Endothelial cell of umbilical vein (primary cell): ENCODE data around the gene GPR137B. TPM values are rescaled to one million over a fixed set of nuclear protein-coding genes. Genes with fewer than 3 reads are reported as not detected.

Experiments
- BruUV-seq: library from RNA; stranded (reverse); fragments of 400-500 nt; replicated peaks from 2 replicates; lab custom pipeline; 2021; lab: Mats Ljungman, UMichigan
- CTCF ChIA-PET: fragments of 300-600, 350-600 bp; sonication (Branson Sonifier 250); formaldehyde crosslinking; loops from one replicate; lab custom pipeline; 2021; ENCODE audit warnings: antibody characterized with exemption, inconsistent platforms; lab: Charles Lee
- POLR2A ChIA-PET: fragments of 300-600, 350-600 bp; sonication (Branson Sonifier 250); formaldehyde crosslinking; loops from one replicate; lab custom pipeline; 2021; ENCODE audit warnings: antibody characterized with exemption, inconsistent platforms; lab: Charles Lee
- DNase-seq: peaks from one replicate; pipeline ENCODE4 v3.0.0-alpha.2; 2011; ENCODE audit warnings: low read depth, low spot score
- FAIRE-seq: peaks from 2 replicates; lab custom pipeline; 2011; peaks lifted over from hg19 to GRCh38; lab: Jason Lieb, UNC
- H2AFZ ChIP-seq: 2 replicates; pipeline ENCODE4 v1.6.0; 2012; ENCODE audit warnings: low read depth, low read length, control low read depth, inconsistent platforms
- H3K27ac ChIP-seq: 2 replicates; pipeline ENCODE4 v1.5.1; 2011; ENCODE audit warnings: low read depth, mild to moderate bottlenecking, control low read depth, low read length, moderate library complexity; ENCODE audit not compliant: insufficient read depth
- H3K27me3 ChIP-seq, 2 experiments: 2 replicates each; pipeline versions ENCODE4 v1.6.0 to v1.6.1; 2011; ENCODE audit warnings: low read length in 2 of 2, mixed read lengths in 1 of 2; ENCODE audit not compliant: control insufficient read depth in 2 of 2, insufficient read depth in 2 of 2
- H3K36me3 ChIP-seq, 2 experiments: 2 replicates in 1 of 2; 3 replicates in 1 of 2; pipeline ENCODE4 v1.5.1; 2011; ENCODE audit warnings: low read length in 2 of 2, mild to moderate bottlenecking in 1 of 2, moderate library complexity in 1 of 2; ENCODE audit not compliant: control insufficient read depth in 2 of 2, insufficient read depth in 2 of 2; ENCODE audit errors: extremely low read depth in 1 of 2
- H3K4me1 ChIP-seq: 3 replicates; pipeline ENCODE4 v1.5.1; 2011; ENCODE audit warnings: mild to moderate bottlenecking, low read length; ENCODE audit not compliant: control insufficient read depth, insufficient read depth; ENCODE audit errors: extremely low read depth
- H3K4me2 ChIP-seq: 2 replicates; pipeline ENCODE4 v1.6.1; 2011; ENCODE audit warnings: low read length, control low read depth, mixed read lengths; ENCODE audit not compliant: insufficient read depth
- H3K4me3 ChIP-seq, 3 experiments: fragments of 200-600 bp in 1 of 3; sonication (generic), shearing (Covaris generic) in 1 of 3; replicated peaks in 1 of 3; 2 replicates each; pipeline ENCODE4 v1.5.1; 2011 to 2016; ENCODE audit warnings: control low read depth in 3 of 3, low read length in 3 of 3, mild to moderate bottlenecking in 2 of 3, inconsistent platforms in 1 of 3, low read depth in 1 of 3, moderate library complexity in 1 of 3; ENCODE audit not compliant: insufficient read depth in 1 of 3
- H3K79me2 ChIP-seq: 2 replicates; pipeline ENCODE4 v1.6.0; 2012; ENCODE audit warnings: low read length, inconsistent platforms; ENCODE audit not compliant: control insufficient read depth, insufficient read depth
- H3K9ac ChIP-seq: replicated peaks from 2 replicates; pipeline ENCODE3; 2011; ENCODE audit warnings: low read length, control low read depth; ENCODE audit not compliant: insufficient read depth; ENCODE audit errors: extremely low read depth
- H3K9me1 ChIP-seq: replicated peaks from 3 replicates; pipeline ENCODE4 v1.6.0; 2011; ENCODE audit warnings: mild to moderate bottlenecking, low read length; ENCODE audit not compliant: control insufficient read depth, insufficient read depth; ENCODE audit errors: extremely low read depth
- H3K9me3 ChIP-seq: replicated peaks from 2 replicates; pipeline ENCODE4 v1.5.1; 2012; ENCODE audit warnings: low read length, inconsistent platforms; ENCODE audit not compliant: control insufficient read depth, insufficient read depth
- H4K20me1 ChIP-seq: replicated peaks from 2 replicates; pipeline ENCODE3; 2011; ENCODE audit warnings: mild to moderate bottlenecking, low read length; ENCODE audit not compliant: control insufficient read depth, insufficient read depth; ENCODE audit errors: extremely low read depth
- CTCF ChIP-seq, 2 donors: IDR thresholded peaks; 1 replicate in 1 of 2; 2 replicates in 1 of 2; pipeline ENCODE4 v1.5.1; 2011; ENCODE audit warnings: low read length in 2 of 2, mild to moderate bottlenecking in 2 of 2, moderate library complexity in 2 of 2, control low read depth in 1 of 2, inconsistent platforms in 1 of 2, low read depth in 1 of 2; ENCODE audit not compliant: insufficient read depth in 1 of 2; ENCODE audit errors: extremely low read depth in 1 of 2
- EZH2 ChIP-seq: IDR thresholded peaks from 2 replicates; pipeline ENCODE4 v1.6.1; 2012; ENCODE audit warnings: borderline replicate concordance, low read depth, mild to moderate bottlenecking, moderate library complexity, low read length, inconsistent platforms; ENCODE audit not compliant: severe bottlenecking
- FOS ChIP-seq: IDR thresholded peaks from 2 replicates; pipeline ENCODE4 v1.6.1; 2011; ENCODE audit warnings: mild to moderate bottlenecking, low read length, moderate library complexity, borderline replicate concordance; ENCODE audit not compliant: insufficient read depth
- GATA2 ChIP-seq: IDR thresholded peaks from 2 replicates; pipeline ENCODE4 v1.7.0; 2011; ENCODE audit warnings: low read depth, mild to moderate bottlenecking, moderate library complexity, mixed read lengths, low read length; ENCODE audit not compliant: insufficient read length, insufficient read depth
- JUN ChIP-seq: IDR thresholded peaks from 2 replicates; pipeline ENCODE4 v1.6.1; 2011; ENCODE audit warnings: borderline replicate concordance, low read depth; ENCODE audit not compliant: insufficient read length, insufficient read depth
- MYC ChIP-seq: IDR thresholded peaks from one replicate; pipeline ENCODE4 v1.6.1; 2011; ENCODE audit warnings: mild to moderate bottlenecking, low read depth, low read length
- POLR2A ChIP-seq: IDR thresholded peaks from 2 replicates; pipeline ENCODE4 v1.6.1; 2012; ENCODE audit warnings: low read depth, mild to moderate bottlenecking, control low read depth, low read length
- POLR2AphosphoS5 ChIP-seq: IDR thresholded peaks from 2 replicates; pipeline ENCODE4 v1.6.1; 2012; ENCODE audit warnings: low read depth, mild to moderate bottlenecking, control low read depth, low read length, moderate library complexity; ENCODE audit not compliant: insufficient read depth
- dilution Hi-C: fragments of 300-500 bp; cut with MboI; formaldehyde crosslinking; loops from one replicate; pipeline ENCODE4 v1.15.0; 2019; ENCODE audit warnings: low sequenced_read_pairs; ENCODE audit not compliant: extremely low pct_ligation_motif_present
- intact Hi-C: fragments of 100-400 bp; cut with micrococcal nuclease; formaldehyde crosslinking; loops from one replicate; pipeline ENCODE4 v1.10.0; 2022
- polyA plus RNA-seq, 4 experiments: library from polyadenylated mRNA; depleted of rRNA in 3 of 4; stranded (reverse) in 3 of 4; unstranded in 1 of 4; fragments of >200 nt; gene quantifications; 2 replicates each; pipeline versions ENCODE4 v1.2.1 to v1.2.3, GENCODE V29; 2011 to 2012; ENCODE audit warnings: missing spikeins in 1 of 4
- total RNA-seq: library from RNA; stranded (reverse); gene quantifications from 2 replicates; pipeline ENCODE4 v1.2.3, GENCODE V29; 2021

Gene GPR137B
- total and polyA plus RNA-seq, 2 donors (not counting 3 experiments of a cell fraction or from before 2014, with no cell fraction given) = 7.8 to 11.9 TPM

- H3K27ac ChIP-seq = no peak overlapping the region
- no peak for FAIRE-seq
- intact Hi-C loops (loop anchor here (5.0 kb wide), 1 partner anchor 574 kb away; no protein-coding TSS in a partner anchor), dilution Hi-C loops (no loop called here)
- H2AFZ ChIP-seq = no peak overlapping the region
- no peak for DNase-seq
- no TSS peak for BruUV-seq
- H4K20me1 ChIP-seq = no peaks in the 10 kb centered on the region
- H3K4me3 ChIP-seq = no peak overlapping the region
- ChIA-PET POLR2A (no interaction called here), CTCF (no interaction called here)
- no peaks in the 10 kb centered on the region for H3K27me3 ChIP-seq
- peaks cover 3% of the 10 kb centered on the region for H3K4me1 ChIP-seq
- H3K9ac ChIP-seq = no peak overlapping the region
- no peaks in the 10 kb centered on the region for H3K9me3 ChIP-seq
- H3K4me2 ChIP-seq = no peak overlapping the region
- no peak for TF ChIP-seq CTCF (IDR thresholded peaks at IDR 0.05; ENCODE audit: extremely low read depth in 1 of 2, insufficient read depth in 1 of 2, low read depth in 1 of 2, low read length in 2 of 2)
- no peak for TF ChIP-seq FOS
- H3K36me3 ChIP-seq = no peaks in the 10 kb centered on the region
- no peaks in the 10 kb centered on the region for H3K9me1 ChIP-seq
- no peaks in the 10 kb centered on the region for H3K79me2 ChIP-seq
Measured at GRCh38 chr1:236206548-236206947, 64.2 kb downstream of the GPR137B start.

GRCh38 chr1:236207121-236207520 is 64.8 kb downstream of the GPR137B start:
- H2AFZ ChIP-seq = no peak overlapping the region
- H4K20me1 ChIP-seq = no peaks in the 10 kb centered on the region
- BruUV-seq = no TSS peak
- no peak overlapping the region for H3K27ac ChIP-seq
- H3K4me1 ChIP-seq = peaks cover 3% of the 10 kb centered on the region
- FAIRE-seq (no peak), DNase-seq (no peak)
- H3K79me2 ChIP-seq = no peaks in the 10 kb centered on the region
- intact Hi-C loops = loop anchor here (5.0 kb wide), 1 partner anchor 575 kb away; no protein-coding TSS in a partner anchor
- ChIA-PET POLR2A (no interaction called here), CTCF (interaction anchor here (1.4 kb wide), 1 partner anchor 20 kb away, joined by 3 read pairs; no protein-coding TSS in a partner anchor)
- no peak overlapping the region for H3K4me2 ChIP-seq
- H3K27me3 ChIP-seq = no peaks in the 10 kb centered on the region
- H3K9me3 ChIP-seq = no peaks in the 10 kb centered on the region
- H3K36me3 ChIP-seq = no peaks in the 10 kb centered on the region
- dilution Hi-C loops = no loop called here
- no peak overlapping the region for H3K4me3 ChIP-seq
- no peak overlapping the region for H3K9ac ChIP-seq
- no peaks in the 10 kb centered on the region for H3K9me1 ChIP-seq
- TF ChIP-seq GATA2 (no peak), FOS (no peak), JUN (no peak), POLR2A (no peak), EZH2 (no peak), POLR2AphosphoS5 (no peak), MYC (no peak)
